ENCODE results near the gene ALX3. TPM values are rescaled to one million over a fixed set of nuclear protein-coding genes. Genes with fewer than 3 reads are reported as not detected.

The ALX3 gene
- total and polyA plus RNA-seq, 2 of the 4 experiments (the other 2 are of a cell fraction) = not detected

GRCh38 chr1:110060034-110060661 lies 10.3 kb downstream of the ALX3 start:
- no peak for TF ChIP-seq BHLHE40 (IDR thresholded peaks at IDR 0.05; ENCODE audit: low read depth, low read length)
- TF ChIP-seq, protein P1, sequence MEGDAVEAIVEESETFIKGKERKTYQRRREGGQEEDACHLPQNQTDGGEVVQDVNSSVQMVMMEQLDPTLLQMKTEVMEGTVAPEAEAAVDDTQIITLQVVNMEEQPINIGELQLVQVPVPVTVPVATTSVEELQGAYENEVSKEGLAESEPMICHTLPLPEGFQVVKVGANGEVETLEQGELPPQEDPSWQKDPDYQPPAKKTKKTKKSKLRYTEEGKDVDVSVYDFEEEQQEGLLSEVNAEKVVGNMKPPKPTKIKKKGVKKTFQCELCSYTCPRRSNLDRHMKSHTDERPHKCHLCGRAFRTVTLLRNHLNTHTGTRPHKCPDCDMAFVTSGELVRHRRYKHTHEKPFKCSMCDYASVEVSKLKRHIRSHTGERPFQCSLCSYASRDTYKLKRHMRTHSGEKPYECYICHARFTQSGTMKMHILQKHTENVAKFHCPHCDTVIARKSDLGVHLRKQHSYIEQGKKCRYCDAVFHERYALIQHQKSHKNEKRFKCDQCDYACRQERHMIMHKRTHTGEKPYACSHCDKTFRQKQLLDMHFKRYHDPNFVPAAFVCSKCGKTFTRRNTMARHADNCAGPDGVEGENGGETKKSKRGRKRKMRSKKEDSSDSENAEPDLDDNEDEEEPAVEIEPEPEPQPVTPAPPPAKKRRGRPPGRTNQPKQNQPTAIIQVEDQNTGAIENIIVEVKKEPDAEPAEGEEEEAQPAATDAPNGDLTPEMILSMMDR (conservative IDR thresholded peaks at IDR 0.05; ENCODE audit: low read depth, low read length) = peak; percentile 52
- no peak for TF ChIP-seq MXI1 (IDR thresholded peaks at IDR 0.05; ENCODE audit: borderline replicate concordance, low read depth, low read length)

More at GRCh38 chr1:110060034-110060661, 10.3 kb downstream of the ALX3 start:
- dilution Hi-C loops (cut with HindIII; ENCODE audit: low sequenced_read_pairs, unreplicated experiment) (no loop called here), intact Hi-C loops (cut with micrococcal nuclease) (no loop called here), in situ Hi-C loops (cut with MboI; ENCODE audit: low sequenced_read_pairs) (no loop called here)
- no peak overlapping the region for H4K8ac ChIP-seq (ENCODE audit: low read depth in 2 of 2, low read length in 2 of 2)
- H3K27me3 ChIP-seq (ENCODE audit: control insufficient read depth, insufficient read depth, low read length) = no peaks in the 10 kb centered on the region; the same call in 1 of the 2 replicates
- no peak overlapping the region for H3K56ac ChIP-seq (ENCODE audit: extremely low read depth, insufficient read depth, low read length)
- H2AFZ ChIP-seq (replicated peaks; ENCODE audit: low read length, poor library complexity) = peak overlapping the region; percentile 27
- no peak overlapping the region for H2AK9ac ChIP-seq (replicated peaks; ENCODE audit: low read depth, low read length, poor library complexity)
- H4K91ac ChIP-seq (ENCODE audit: insufficient read depth, low read depth, low read length) = no peak overlapping the region
- peaks cover 20% of the 10 kb centered on the region for H3K4me1 ChIP-seq (ENCODE audit: control insufficient read depth, insufficient read depth, low read length)
- peaks cover 30% of the 10 kb centered on the region for H3K36me3 ChIP-seq (ENCODE audit: control insufficient read depth, insufficient read depth, low read length)
- H2AK5ac ChIP-seq (ENCODE audit: low read depth, low read length) = no peak overlapping the region
- no peak overlapping the region for H2BK120ac ChIP-seq (ENCODE audit: low read depth, low read length)
- H4K20me1 ChIP-seq (ENCODE audit: insufficient read depth, low read length) = peaks cover 14% of the 10 kb centered on the region; the same call in 1 of the 2 replicates
- no peak overlapping the region for H2BK5ac ChIP-seq (ENCODE audit: low read depth, low read length, poor library complexity, severe bottlenecking)
- H3K18ac ChIP-seq (ENCODE audit: low read depth, low read length) = no peak overlapping the region
- CTCF ChIA-PET = interaction anchor here (0.6 to 1.4 kb wide), 3 partner anchors 9 to 75 kb away, joined by 3 to 6 read pairs (median 3); partner anchors contain the start of gene AHCYL1
- H3K4ac ChIP-seq (ENCODE audit: low read depth, low read length) = no peak overlapping the region
- DNase-seq (no peak), ATAC-seq (ENCODE audit: low read depth) (no peak)
- POLR2A ChIA-PET (ENCODE audit: unreplicated experiment) = no interaction called here
- no peak overlapping the region for H4K5ac ChIP-seq (ENCODE audit: low read depth, low read length)
- H3K9me3 ChIP-seq (ENCODE audit: control insufficient read depth, insufficient read depth, low read length) = no peaks in the 10 kb centered on the region
- peaks cover 0 to 25% of the 10 kb centered on the region in 2 experiments; a peak in 2 of 4 replicates for H3K79me1 ChIP-seq (ENCODE audit: low read depth in 1 of 2, low read length in 2 of 2)
- peaks cover 14% of the 10 kb centered on the region for H3K9me1 ChIP-seq (ENCODE audit: insufficient read depth, low read length)
- WGBS, 2 experiments (ENCODE audit: extremely low coverage in 2 of 2, insufficient read length in 1 of 2) = 93% methylated on average over 5 of the region's 9 CpGs; no CpG with 5 or more reads in 1 of the 2 experiments
- no peak overlapping the region for H3K9ac ChIP-seq (ENCODE audit: low read depth, low read length)
- no peak overlapping the region for H2BK15ac ChIP-seq (ENCODE audit: low read depth, low read length)
- no peak overlapping the region for H3K27ac ChIP-seq (ENCODE audit: insufficient read depth, low read length)
- no peak overlapping the region for H3K4me3 ChIP-seq (ENCODE audit: insufficient read depth, low read depth, low read length)
- no TSS peak for BruUV-seq (replicated peaks)
- H3K14ac ChIP-seq (replicated peaks; ENCODE audit: low read depth, low read length) = no peak overlapping the region
- H2BK20ac ChIP-seq (ENCODE audit: low read depth, low read length) = no peak overlapping the region
- no peak overlapping the region for H3K23ac ChIP-seq (ENCODE audit: low read depth, low read length)
- H3K4me2 ChIP-seq (ENCODE audit: low read depth, low read length) = no peak overlapping the region
